Measurements from ENCODE around the gene TRIP10.

Gene TRIP10

GRCh38 chr19:6754136-6754535, 14.7 kb downstream of the TRIP10 start:
- Histone ChIP-seq H3K14ac (ENCODE audit: low read length in 2 of 2) (no peak overlapping the region), H4K8ac (ENCODE audit: low read length) (no peak overlapping the region), H3K9ac (ENCODE audit: low read length) (no peak overlapping the region), H3K18ac (ENCODE audit: low read depth in 1 of 2, low read length in 2 of 2) (no peak overlapping the region), H3K9me3 (ENCODE audit: control insufficient read depth, low read length) (no peaks in the 10 kb centered on the region), H3K4me2 (ENCODE audit: low read length, poor library complexity, severe bottlenecking) (no peak overlapping the region), H3K36me3 (ENCODE audit: control insufficient read depth in 1 of 2, insufficient read depth in 2 of 2, low read depth in 1 of 2, low read length in 2 of 2) (peaks cover 29 to 53% of the 10 kb centered on the region in 2 experiments), H2BK15ac (ENCODE audit: low read depth, poor library complexity, severe bottlenecking) (no peak overlapping the region), H2AK5ac (ENCODE audit: low read length, severe bottlenecking) (no peak overlapping the region), H3K27me3 (ENCODE audit: control insufficient read depth in 1 of 2, insufficient read depth in 1 of 2, low read length in 2 of 2) (no peaks in the 10 kb centered on the region), H3K4me3 (ENCODE audit: insufficient read depth in 1 of 2, low read depth in 1 of 2, low read length in 2 of 2) (no peak overlapping the region), H3K27ac (ENCODE audit: low read length, poor library complexity, severe bottlenecking) (no peak overlapping the region), H3K4ac (ENCODE audit: low read depth in 1 of 2, low read length in 2 of 2) (no peak overlapping the region), H2BK12ac (ENCODE audit: low read length in 2 of 2) (no peak overlapping the region), H2BK5ac (ENCODE audit: low read depth, low read length, poor library complexity, severe bottlenecking) (no peak overlapping the region), H4K91ac (ENCODE audit: low read length) (no peak overlapping the region), H2BK120ac (ENCODE audit: low read depth, low read length) (no peak overlapping the region), H3K4me1 (ENCODE audit: control insufficient read depth, insufficient read depth, low read depth, low read length) (peaks cover 12% of the 10 kb centered on the region), H3K79me1 (replicated peaks; ENCODE audit: low read length, poor library complexity, severe bottlenecking) (peaks cover under 1% of the 10 kb centered on the region), H2AFZ (ENCODE audit: low read depth, low read length) (no peak overlapping the region), H3K23ac (ENCODE audit: low read length in 2 of 2) (no peak overlapping the region)
- no peak for DNase-seq
- 98% methylated on average over 22 of the region's 22 CpGs for WGBS

- Histone ChIP-seq H3K79me1 (replicated peaks; ENCODE audit: low read length, poor library complexity, severe bottlenecking) (no peaks in the 10 kb centered on the region), H2BK5ac (ENCODE audit: low read depth, low read length, poor library complexity, severe bottlenecking) (no peak overlapping the region), H3K9ac (ENCODE audit: low read length) (no peak overlapping the region), H3K4me1 (ENCODE audit: control insufficient read depth, insufficient read depth, low read depth, low read length) (peaks cover 12% of the 10 kb centered on the region), H4K8ac (ENCODE audit: low read length) (no peak overlapping the region), H3K18ac (ENCODE audit: low read depth in 1 of 2, low read length in 2 of 2) (no peak overlapping the region), H2BK12ac (ENCODE audit: low read length in 2 of 2) (no peak overlapping the region), H3K27ac (ENCODE audit: low read length, poor library complexity, severe bottlenecking) (no peak overlapping the region), H2AFZ (ENCODE audit: low read depth, low read length) (no peak overlapping the region), H2BK120ac (ENCODE audit: low read depth, low read length) (no peak overlapping the region), H2BK15ac (ENCODE audit: low read depth, poor library complexity, severe bottlenecking) (no peak overlapping the region), H3K4ac (ENCODE audit: low read depth in 1 of 2, low read length in 2 of 2) (no peak overlapping the region), H2AK5ac (ENCODE audit: low read length, severe bottlenecking) (no peak overlapping the region), H3K14ac (ENCODE audit: low read length in 2 of 2) (no peak overlapping the region), H3K23ac (ENCODE audit: low read length in 2 of 2) (no peak overlapping the region), H3K36me3 (ENCODE audit: control insufficient read depth in 1 of 2, insufficient read depth in 2 of 2, low read depth in 1 of 2, low read length in 2 of 2) (peaks cover 23 to 46% of the 10 kb centered on the region in 2 experiments), H3K4me2 (ENCODE audit: low read length, poor library complexity, severe bottlenecking) (no peak overlapping the region), H3K9me3 (ENCODE audit: control insufficient read depth, low read length) (no peaks in the 10 kb centered on the region), H4K91ac (ENCODE audit: low read length) (no peak overlapping the region), H3K4me3 (ENCODE audit: insufficient read depth in 1 of 2, low read depth in 1 of 2, low read length in 2 of 2) (no peak overlapping the region), H3K27me3 (ENCODE audit: control insufficient read depth in 1 of 2, insufficient read depth in 1 of 2, low read length in 2 of 2) (no peaks in the 10 kb centered on the region)
- WGBS = 97% methylated on average over 17 of the region's 23 CpGs
- no peak for DNase-seq
Measured at GRCh38 chr19:6754653-6755463, 15.4 kb downstream of the TRIP10 start.

- no peak overlapping the region for H3K18ac ChIP-seq (ENCODE audit: low read depth in 1 of 2, low read length in 2 of 2)
- H3K79me1 ChIP-seq (replicated peaks; ENCODE audit: low read length, poor library complexity, severe bottlenecking) = no peaks in the 10 kb centered on the region
- no peak overlapping the region for H3K4me3 ChIP-seq (ENCODE audit: insufficient read depth in 1 of 2, low read depth in 1 of 2, low read length in 2 of 2)
- H3K4me2 ChIP-seq (ENCODE audit: low read length, poor library complexity, severe bottlenecking) = no peak overlapping the region
- no peak overlapping the region for H2BK5ac ChIP-seq (ENCODE audit: low read depth, low read length, poor library complexity, severe bottlenecking)
- no peaks in the 10 kb centered on the region for H3K9me3 ChIP-seq (ENCODE audit: control insufficient read depth, low read length)
- no peak overlapping the region for H3K23ac ChIP-seq (ENCODE audit: low read length in 2 of 2)
- no peak overlapping the region for H3K27ac ChIP-seq (ENCODE audit: low read length, poor library complexity, severe bottlenecking)
- no peak overlapping the region for H3K9ac ChIP-seq (ENCODE audit: low read length)
- H2BK120ac ChIP-seq (ENCODE audit: low read depth, low read length) = no peak overlapping the region
- H3K4me1 ChIP-seq (ENCODE audit: control insufficient read depth, insufficient read depth, low read depth, low read length) = no peaks in the 10 kb centered on the region
- H3K14ac ChIP-seq (ENCODE audit: low read length in 2 of 2) = no peak overlapping the region
- no peak overlapping the region for H2AK5ac ChIP-seq (ENCODE audit: low read length, severe bottlenecking)
- no peaks in the 10 kb centered on the region for H3K36me3 ChIP-seq (ENCODE audit: control insufficient read depth in 1 of 2, insufficient read depth in 2 of 2, low read depth in 1 of 2, low read length in 2 of 2)
- no peak overlapping the region for H3K4ac ChIP-seq (ENCODE audit: low read depth in 1 of 2, low read length in 2 of 2)
- WGBS = 91% methylated on average over 12 of the region's 17 CpGs
- no peak overlapping the region for H2BK15ac ChIP-seq (ENCODE audit: low read depth, poor library complexity, severe bottlenecking)
- DNase-seq = no peak
- H2BK12ac ChIP-seq (ENCODE audit: low read length in 2 of 2) = no peak overlapping the region
- H4K8ac ChIP-seq (ENCODE audit: low read length) = no peak overlapping the region
- peaks cover 0 to 5% of the 10 kb centered on the region in 2 experiments for H3K27me3 ChIP-seq (ENCODE audit: control insufficient read depth in 1 of 2, insufficient read depth in 1 of 2, low read length in 2 of 2)
- H4K91ac ChIP-seq (ENCODE audit: low read length) = no peak overlapping the region
- no peak overlapping the region for H2AFZ ChIP-seq (ENCODE audit: low read depth, low read length)
Measured at GRCh38 chr19:6760606-6761005, 21.1 kb downstream of the TRIP10 start.

- Histone ChIP-seq H3K27me3 (ENCODE audit: control insufficient read depth in 1 of 2, insufficient read depth in 1 of 2, low read length in 2 of 2) (peaks cover 4 to 11% of the 10 kb centered on the region in 2 experiments), H2AK5ac (ENCODE audit: low read length, severe bottlenecking) (no peak overlapping the region), H3K79me1 (replicated peaks; ENCODE audit: low read length, poor library complexity, severe bottlenecking) (no peaks in the 10 kb centered on the region), H2BK12ac (ENCODE audit: low read length in 2 of 2) (no peak overlapping the region), H2AFZ (ENCODE audit: low read depth, low read length) (no peak overlapping the region), H3K36me3 (ENCODE audit: control insufficient read depth in 1 of 2, insufficient read depth in 2 of 2, low read depth in 1 of 2, low read length in 2 of 2) (no peaks in the 10 kb centered on the region), H3K27ac (ENCODE audit: low read length, poor library complexity, severe bottlenecking) (no peak overlapping the region), H3K14ac (ENCODE audit: low read length in 2 of 2) (no peak overlapping the region), H3K18ac (ENCODE audit: low read depth in 1 of 2, low read length in 2 of 2) (no peak overlapping the region), H4K91ac (ENCODE audit: low read length) (no peak overlapping the region), H2BK15ac (ENCODE audit: low read depth, poor library complexity, severe bottlenecking) (no peak overlapping the region), H4K8ac (ENCODE audit: low read length) (no peak overlapping the region), H3K4ac (ENCODE audit: low read depth in 1 of 2, low read length in 2 of 2) (no peak overlapping the region), H2BK5ac (ENCODE audit: low read depth, low read length, poor library complexity, severe bottlenecking) (no peak overlapping the region), H3K9ac (ENCODE audit: low read length) (no peak overlapping the region), H3K9me3 (ENCODE audit: control insufficient read depth, low read length) (no peaks in the 10 kb centered on the region), H3K23ac (ENCODE audit: low read length in 2 of 2) (no peak overlapping the region), H2BK120ac (ENCODE audit: low read depth, low read length) (no peak overlapping the region), H3K4me2 (ENCODE audit: low read length, poor library complexity, severe bottlenecking) (no peak overlapping the region), H3K4me3 (ENCODE audit: insufficient read depth in 1 of 2, low read depth in 1 of 2, low read length in 2 of 2) (no peak overlapping the region), H3K4me1 (ENCODE audit: control insufficient read depth, insufficient read depth, low read depth, low read length) (peaks cover 5% of the 10 kb centered on the region)
- DNase-seq = no peak
- WGBS = 93% methylated on average over 3 of the region's 4 CpGs
Measured at GRCh38 chr19:6761053-6761676, 21.7 kb downstream of the TRIP10 start.

All from mesenchymal stem cell (in vitro differentiated cells and primary cell).